ENCODE measurements around the gene SPTB. TPM values are rescaled to one million over a fixed set of nuclear protein-coding genes. Genes with fewer than 3 reads are reported as not detected.

The SPTB gene
- total RNA-seq, 1 donor from 2014 or later, result 0.67 TPM

DNA sequence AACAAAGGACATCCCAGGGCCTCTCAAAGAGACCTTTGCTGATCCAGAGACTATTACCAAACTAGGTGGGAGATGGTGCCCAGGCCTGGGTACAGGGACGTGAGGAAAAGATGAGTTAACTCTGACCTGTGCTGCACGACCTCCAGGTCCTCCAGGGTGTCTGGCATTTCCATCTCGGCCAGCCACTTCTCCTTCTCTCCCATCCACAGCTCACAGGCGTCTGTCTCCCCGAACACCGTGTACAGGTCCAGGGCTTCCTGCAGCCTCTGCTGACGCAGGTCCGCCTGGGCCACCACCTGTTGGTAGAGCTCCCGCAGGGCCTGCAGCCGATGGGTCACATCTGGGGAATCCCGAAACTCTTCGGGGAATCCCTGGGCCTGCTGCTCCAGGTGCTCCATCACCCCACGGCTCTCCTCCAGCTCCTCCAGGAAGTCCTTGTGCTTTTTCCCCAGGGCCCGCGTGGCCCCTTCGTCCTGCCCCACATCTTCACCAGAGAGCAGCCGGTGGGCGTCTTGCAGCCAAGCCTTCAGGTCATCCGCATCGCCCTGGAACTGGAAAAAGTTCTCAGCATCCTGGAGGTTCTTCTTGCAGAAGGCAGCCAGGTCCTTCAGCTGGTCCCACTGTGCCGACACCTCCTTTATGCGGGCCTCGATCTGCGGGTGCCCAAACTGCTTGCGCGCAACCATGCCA, 86.7 kb downstream of the SPTB start:
- no peak for DNase-seq (ENCODE audit: low spot score)

DNA sequence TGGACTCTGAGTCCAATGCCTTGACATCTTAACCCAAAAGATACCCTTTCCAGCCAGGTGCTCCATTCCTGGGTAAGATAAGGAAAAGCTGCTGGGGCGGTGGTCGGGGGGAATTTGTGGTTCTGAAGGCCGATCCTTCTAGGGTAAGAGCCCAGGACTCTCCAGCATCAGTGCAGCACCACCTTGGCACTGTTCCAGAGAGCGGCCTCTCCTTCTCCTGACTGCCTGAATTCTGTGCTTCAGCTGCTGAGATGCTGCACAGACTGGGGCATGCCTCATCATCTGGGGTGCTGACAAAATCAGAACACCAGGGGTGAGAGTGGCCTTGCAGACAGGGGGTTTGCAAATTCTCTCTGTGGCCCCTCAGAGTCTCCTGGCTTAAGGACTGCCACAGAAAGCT, 87.5 kb downstream of the SPTB start:
- no peak for DNase-seq (ENCODE audit: low spot score)

DNA sequence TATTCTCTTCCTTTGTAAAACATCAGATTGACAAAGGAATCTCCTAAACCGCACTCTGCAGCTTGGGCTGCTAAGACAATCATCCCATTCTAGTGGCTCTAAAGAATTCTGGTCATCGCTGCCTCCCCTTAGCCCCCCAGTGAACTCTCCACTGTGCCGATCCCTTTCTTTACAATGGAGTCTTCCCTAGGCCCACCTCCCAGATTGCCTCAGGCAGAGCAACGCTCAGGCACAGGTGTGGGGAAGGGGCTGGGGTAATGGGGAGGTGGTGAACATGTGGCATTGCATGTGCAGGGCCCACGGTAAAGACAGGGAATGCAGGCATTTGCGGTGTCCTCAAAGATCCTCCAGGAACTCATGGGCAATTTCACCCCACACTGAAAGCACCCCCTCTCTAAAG, 89.2 kb downstream of the SPTB start:
- DNase-seq (ENCODE audit: low spot score), result no peak

DNA sequence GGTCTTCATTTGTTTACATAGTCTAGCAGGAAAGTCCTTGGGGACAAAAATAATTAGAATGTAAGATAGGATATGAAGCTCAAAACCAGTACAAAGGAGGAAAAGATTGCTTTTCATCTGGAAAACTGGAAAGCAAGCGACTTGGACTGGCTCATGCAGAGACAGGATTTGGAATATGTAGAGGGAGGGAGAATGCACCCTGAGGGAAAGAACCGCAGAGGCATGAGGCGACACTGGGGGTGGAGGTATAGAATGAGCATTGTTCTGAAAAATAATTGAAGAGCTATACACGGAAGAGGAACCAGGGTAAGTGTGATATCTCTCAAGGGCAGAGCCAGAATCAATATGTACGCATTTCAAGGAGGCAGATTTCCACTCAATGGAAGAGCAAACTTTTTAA, 90.0 kb downstream of the SPTB start:
- DNase-seq (ENCODE audit: low spot score), result no peak

DNA sequence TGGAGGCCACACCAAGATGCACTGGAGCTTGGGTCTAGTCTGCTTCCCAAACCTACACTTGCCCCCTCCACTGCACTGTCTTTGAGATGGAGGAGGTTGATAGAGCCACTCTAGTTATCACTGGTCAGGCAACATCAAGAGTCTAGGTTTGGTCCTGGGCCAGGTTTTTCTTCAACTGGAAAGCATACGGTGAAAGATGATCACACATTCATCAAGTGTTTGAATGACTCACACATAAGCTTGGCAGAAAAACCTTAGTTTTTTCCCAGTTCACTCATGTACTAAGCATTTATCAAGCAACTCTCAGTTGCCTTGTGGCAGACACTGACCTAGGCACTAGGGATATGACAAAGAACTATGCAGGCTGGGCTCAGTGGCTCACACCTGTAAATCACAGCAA, 91.0 kb downstream of the SPTB start:
- DNase-seq (ENCODE audit: low spot score), result no peak

DNA sequence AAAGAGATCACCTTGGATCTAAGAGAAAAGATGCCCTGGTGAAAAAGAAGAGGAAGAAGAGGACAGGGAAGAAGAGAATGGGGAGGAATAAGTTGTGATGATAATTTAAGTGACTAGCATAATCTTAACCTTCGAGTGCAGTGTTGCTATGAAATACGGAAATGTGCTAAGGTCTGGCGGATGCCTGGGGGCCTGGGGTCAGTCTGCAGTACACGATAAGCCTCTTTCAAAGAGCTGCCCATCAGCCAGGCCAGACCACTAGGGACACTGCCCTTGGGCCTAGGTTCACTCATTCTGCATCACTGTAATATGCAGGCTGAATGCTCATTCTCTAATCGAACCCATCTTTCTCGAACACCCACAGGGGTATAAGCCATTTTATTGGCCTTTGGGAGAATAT, 92.1 kb downstream of the SPTB start:
- DNase-seq (ENCODE audit: low spot score), result no peak

DNA sequence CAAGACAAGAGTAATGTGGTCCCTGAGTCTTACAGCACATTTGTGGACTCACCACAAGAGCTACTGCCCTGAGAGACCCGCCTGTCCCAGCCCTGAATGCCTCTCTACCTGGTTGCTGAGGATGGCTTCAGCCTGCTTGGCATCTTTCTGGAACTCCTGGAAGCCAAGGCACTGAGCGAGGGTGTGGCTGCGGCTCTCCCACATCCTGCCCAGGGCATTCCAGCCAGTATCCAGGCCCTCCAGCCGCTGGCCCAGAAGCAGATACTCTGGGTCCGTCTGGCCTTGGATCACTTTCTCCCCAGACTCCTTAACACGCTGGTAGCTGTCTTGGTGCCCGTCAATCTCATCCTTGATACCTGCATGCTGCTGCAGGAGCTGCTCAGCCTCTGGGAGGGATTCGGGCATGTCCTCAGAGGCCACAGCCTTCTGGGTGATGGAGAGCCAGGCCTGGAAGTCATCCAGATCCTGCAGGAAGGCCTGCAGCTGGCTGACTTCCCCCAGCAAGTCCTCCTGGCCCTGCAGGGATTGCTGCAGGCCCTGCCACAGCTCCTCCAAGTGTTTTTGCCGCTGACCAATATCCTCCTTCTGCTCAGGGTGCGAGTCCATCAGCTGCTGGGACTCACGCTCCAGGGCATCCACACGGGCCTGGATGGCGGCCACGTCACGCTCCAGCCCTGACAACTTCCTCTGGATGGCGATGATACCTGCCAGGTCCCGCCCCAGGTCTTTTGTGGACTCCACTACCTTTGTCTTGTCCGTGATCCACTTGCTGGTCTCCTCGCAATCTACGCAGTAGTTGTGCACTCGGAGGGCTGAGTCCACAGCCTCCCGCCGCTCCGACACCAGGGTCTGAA, 93.2 kb downstream of the SPTB start:
- DNase-seq (ENCODE audit: low spot score), result no peak

DNA sequence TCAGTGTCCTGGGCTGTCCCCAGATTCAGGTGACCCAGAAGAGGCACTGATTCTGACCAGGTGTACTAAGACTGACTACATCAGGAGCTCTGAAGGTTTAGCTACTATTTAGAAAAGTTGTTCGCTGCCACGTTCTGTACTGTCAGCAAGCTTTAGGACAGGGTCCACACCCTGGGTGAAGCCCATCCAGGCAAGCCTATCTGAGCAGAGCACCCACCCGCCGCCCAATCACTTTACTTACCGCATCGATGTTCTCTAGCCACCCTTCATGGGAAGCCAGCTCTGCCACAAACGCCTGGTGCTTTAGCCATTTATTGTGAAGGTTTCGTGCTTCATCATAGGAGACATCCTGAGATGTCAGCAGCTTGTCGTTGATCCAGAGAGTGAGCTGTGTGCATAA, 95.7 kb downstream of the SPTB start:
- no peak for DNase-seq (ENCODE audit: low spot score)

DNA sequence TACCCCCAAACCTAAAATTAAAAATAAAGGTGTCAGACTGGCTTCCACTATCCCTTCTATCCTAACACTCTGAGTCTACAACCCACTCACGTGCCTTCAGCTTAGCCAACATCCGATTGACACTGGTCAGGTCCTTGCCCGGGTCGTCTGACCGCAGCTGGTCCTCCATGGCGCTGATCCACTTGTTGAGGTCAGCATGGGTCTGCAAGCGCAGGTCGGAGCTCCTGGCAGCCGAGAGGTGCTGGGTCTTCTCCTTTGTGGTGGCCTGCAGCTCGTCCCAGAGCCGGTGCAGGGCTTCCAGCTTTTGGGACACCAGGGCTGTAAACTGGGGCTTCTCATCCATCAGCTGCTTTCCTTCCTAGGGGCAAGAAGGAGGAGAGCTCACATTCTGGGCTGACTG, 97.5 kb downstream of the SPTB start:
- DNase-seq (ENCODE audit: low spot score), result no peak

DNA sequence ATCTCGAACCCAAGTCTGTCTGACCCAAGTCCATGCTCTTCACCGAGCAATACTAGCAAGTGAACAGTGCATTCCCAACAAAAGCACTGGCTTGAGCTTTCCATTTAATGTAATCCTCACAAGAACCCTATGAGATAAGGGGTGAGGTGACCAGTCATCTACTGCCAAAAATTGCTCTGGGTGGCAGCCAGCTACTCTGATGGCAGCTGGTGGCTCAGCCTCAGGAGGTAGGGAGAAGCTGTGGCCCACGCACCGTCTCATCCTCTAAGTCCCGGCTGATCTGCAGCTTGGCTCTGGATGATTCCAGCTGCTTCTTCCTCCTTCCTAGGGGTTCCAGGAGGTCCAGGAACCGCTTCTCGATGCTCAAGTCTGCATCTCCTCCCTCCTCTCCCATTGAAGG, 100.2 kb downstream of the SPTB start:
- no peak for DNase-seq (ENCODE audit: low spot score)

DNA sequence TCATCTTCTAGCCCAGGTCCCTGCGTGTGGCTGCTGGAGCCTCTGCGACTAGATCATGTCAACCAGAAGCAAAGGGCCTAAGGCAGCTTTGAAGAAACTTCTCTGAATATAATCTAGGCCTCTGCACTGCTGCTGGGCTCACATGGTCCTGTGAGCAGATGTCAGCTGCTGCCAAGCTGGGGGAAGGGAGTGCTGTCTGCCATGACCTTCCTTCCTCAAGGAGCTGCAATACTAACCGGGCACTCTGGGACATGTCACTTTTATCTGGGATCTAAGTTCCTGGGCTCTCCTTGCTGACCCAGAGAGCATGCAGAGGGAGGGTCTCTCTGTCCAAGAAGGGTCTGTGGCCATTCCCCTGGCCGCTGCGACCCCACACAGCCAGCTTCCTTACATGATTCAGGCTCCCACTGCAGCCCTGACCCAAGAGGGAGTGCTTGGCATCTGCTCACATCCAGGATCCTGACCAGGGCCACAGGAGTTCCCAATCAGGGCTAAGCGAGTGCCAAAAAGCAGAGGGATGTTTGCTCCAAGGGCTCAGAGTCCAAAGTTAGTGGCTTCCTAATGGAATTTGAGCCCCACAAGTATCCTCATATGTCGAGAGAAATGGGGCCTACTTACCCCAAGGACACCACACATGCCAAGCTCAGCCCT, 101.5 kb downstream of the SPTB start:
- no peak for DNase-seq (ENCODE audit: low spot score)

DNA sequence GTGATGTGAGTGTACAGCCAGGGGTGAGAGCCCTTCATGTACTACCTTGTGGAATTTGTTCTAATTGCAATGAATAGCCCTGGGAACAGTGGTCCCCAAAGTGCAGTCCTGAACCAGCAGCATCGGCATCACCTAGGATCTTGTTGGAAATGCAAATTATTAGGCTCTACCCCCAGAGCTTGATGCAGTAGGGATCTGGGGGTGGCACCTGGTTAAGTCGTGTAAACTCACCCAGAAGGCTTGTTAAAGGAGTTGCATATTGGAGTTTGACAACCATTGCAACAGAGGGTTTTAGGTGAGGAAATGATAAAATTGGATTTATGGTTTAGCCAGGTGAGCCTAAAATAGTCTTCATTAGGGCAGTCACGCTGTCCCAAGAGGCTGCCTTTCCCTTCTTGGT, 102.2 kb downstream of the SPTB start:
- DNase-seq (ENCODE audit: low spot score), result no peak

DNA sequence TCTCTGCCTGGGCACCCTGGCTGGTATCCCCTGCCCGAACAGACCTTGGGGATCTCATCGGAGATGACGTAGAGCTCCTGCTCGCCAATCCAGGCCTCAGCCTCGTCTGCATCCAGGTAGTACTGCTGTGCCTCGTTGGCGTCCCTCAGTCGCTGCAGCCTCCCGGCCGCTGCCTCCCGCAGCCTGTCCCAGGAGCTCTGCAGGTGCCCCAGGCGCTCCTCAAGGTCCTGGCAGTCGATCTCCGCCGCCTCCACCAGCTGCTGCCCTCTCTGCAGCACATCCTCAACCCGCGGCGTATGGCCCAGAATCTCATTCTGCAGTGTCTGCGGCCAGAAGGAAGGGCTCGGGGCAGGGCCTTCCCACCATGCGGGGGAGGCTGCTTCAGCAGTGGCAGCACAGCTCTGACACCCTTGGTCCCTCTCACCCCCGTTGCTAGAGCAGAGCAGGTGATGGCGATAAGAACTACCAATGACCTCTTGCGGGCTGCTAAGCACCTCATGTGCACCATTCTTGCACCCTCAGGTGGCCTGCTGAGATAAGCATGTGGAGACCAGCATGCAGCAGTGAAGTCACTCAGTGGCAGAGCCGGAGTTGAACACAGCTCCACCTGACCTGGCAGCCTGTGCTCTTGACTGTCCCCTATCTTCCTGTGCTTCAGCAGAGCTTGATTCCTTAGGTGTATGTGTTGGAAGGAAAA, 104.5 kb downstream of the SPTB start:
- no peak for DNase-seq (ENCODE audit: low spot score)

DNA sequence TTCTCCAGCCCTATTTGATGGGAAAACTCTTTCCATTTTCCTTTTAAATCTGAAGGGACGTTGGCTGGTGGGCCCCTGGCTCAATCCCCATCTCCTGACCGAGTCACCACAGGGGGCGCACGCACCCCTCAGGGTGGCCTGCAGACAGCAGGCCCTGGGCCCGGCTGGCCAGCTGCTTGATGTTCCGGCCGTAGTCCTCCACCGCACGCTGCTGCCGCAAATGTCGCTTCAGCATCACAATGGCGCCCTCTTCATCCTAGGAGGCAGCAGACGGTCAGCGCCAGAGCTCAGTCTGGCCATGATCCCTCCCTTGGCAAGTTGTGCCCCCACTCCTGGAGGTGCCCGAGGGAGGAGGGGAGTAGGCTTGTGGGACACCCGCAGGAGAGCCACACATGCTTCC, 105.4 kb downstream of the SPTB start:
- DNase-seq (ENCODE audit: low spot score), result no peak

DNA sequence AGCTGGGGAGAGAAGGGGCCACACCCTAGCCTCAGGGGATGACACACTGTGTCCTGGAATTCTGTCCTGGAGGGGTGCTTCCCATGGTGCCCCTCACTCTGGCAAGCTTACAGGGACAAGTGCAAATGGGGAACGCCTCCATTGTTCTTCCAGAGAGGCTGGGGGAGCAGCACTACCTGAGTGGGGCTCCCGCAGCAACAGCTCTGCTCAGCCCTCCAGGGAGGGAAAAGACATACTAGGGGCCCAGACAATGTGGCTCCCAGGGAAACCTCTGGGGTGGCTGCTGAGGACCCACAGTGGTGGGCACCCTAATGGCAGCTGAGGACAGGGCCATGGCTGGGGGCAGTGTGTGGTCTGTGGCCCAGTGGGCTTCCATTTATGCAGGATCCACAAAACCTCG, 106.1 kb downstream of the SPTB start:
- no peak for DNase-seq (ENCODE audit: low spot score)

DNA sequence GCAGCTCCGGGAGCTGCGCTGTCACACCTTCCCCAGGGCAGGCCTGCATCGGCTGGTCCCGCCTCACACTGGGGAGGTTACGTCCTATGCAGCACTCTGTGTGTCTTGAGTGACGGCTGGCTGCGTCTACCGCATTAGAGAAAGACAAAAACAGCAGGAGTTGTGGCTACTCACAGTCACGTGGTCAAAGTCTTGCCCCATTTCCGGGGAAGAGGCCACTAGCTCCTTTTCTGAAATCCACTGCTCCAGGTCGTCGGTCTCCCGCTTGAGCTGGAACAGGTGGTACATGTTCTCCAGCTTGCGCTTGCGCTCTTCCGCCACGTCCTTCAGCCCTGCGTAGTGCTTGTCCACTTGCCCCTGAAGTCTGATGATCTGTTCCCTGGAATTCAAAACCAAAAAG, 106.7 kb downstream of the SPTB start:
- DNase-seq (ENCODE audit: low spot score), result no peak

DNA sequence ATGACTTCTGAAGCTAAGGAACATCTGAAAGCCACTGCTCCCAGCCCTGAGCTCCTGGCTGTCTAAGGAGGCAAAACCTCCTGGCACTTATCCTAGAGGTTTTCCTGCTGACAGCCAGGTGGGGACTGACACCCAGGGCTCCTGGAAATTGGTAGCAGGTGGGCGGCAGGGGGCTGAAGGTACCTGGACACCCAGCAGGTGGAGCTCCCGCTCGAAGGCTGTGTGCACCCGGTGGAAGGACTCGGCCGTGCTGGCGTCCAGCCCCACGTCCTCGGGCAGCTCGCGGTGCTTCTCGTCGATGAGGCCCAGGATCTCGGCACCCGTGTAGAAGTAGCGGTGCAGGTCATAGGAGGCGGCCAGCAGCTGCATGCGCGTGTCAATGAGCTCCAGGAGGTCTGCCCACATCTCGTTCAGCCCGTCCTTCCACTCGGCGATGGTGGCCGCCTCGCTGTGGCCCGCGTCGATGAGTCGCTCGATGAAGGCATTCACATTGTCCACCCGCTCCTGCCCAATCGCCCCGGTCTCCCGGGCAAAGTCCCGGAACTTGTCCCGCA, 107.2 kb downstream of the SPTB start:
- DNase-seq (ENCODE audit: low spot score), result no peak

DNA sequence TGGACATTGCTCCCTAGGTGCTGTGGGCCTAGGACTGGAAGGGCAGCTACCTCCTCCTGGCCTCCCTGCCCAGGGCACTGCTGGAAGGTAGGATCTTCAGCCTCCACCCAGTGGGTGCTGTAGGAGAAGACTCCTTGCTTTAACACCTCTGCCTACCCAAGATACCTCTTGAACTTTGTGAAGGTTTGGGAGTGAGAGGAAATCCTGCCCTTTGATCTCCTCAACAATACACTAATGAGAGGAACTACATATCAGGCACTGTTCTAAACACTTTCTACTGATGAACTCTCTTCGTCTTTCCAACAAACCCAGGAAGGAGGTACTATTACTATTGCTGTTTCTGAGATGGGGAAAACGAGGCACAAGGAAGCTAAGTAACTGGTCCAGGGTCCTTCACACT, 108.5 kb downstream of the SPTB start:
- DNase-seq (ENCODE audit: low spot score), result no peak

DNA sequence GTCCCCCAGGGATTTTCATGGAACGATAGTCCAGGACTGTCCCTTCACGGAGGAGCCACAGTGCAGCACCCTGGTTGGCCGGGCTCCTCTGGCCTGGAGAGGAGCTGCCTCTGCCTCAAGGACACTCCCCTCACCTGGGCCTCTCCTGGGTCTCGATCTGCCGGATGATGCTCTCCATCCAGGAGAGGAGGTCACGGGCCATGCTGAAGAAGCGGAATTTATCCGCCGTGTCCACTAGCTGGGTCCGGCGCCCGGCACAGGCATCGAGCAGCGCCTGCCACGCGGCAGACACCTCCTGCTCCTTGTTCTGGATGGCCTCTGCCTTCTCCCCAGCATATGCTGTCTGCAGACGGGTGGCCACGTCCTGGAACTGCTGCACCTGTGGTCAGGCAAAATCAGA, 109.0 kb downstream of the SPTB start:
- DNase-seq (ENCODE audit: low spot score), result no peak

DNA sequence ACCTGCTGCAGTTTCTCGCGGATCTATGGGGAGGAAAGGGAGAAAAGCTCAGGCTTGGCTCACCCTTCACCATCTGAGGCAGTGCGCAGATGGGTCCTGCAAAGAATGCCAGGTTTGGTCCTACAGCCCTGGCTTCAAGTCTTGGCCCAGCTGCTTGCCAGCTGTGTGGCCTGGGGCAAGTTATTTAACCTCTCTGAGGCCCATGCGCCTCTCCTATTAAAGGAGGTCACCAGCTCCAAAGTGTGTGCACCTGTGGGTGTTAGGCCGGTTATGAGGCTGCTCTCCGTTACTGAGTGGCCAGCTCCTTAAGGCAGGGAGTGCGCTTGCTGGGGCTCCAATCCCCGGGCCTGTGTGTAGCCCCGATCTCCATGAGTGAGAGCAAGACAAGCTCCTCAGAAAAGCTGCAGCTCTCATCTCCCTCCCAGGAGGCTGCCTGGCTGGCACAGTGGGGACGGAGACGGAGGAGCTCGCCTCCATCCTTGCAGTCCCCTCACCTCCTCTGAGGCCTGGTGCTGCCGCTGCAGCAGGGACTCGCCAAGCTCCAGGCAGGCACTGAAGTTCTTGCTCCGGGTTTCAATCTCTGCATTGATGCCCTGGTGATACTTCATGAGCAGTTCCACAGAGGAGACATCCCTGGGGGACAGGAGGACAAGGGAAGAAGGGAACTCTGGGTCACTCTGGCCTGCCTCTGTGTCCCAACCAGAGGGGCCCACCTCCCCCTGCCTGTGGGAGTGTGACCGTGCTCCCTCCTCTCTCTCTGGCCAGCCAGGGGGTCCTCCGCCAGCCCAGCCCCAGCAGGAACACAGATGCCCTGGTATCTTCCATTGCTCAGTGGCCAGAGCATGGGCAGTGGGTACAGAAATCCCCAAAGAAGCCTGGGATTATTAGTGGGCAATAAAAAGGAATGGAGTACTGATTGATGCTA, 110.3 kb downstream of the SPTB start:
- DNase-seq (ENCODE audit: low spot score), result no peak
